PFSK-1 (cell line): ENCODE results near the gene DMWD.
A peak's percentile ranks its signal among the peaks of the same experiment; 100 is the strongest.

ENCODE experiments used
- FOXP2 ChIP-seq: optimal IDR thresholded peaks from 2 replicates; pipeline ENCODE3; 2011; ENCODE audit warnings: borderline replicate concordance, control low read depth, inconsistent platforms; ENCODE audit not compliant: insufficient read depth; ENCODE audit errors: extremely low read length, extremely low read depth
- POLR2AphosphoS5 ChIP-seq: IDR thresholded peaks from 2 replicates; pipeline ENCODE4 v1.6.1; 2012; ENCODE audit warnings: low read depth, mild to moderate bottlenecking, control low read depth, low read length, moderate library complexity
- REST ChIP-seq, 2 experiments: IDR thresholded peaks; 2 replicates each; pipeline versions ENCODE4 v1.6.1 to v1.8.0; 2011 to 2012; ENCODE audit warnings: low read depth in 2 of 2, low read length in 2 of 2, control low read depth in 1 of 2, inconsistent platforms in 1 of 2, mild to moderate bottlenecking in 1 of 2, moderate library complexity in 1 of 2; ENCODE audit not compliant: insufficient read depth in 1 of 2
- SIN3A ChIP-seq: IDR thresholded peaks from 2 replicates; pipeline ENCODE4 v1.6.1; 2012; ENCODE audit warnings: mild to moderate bottlenecking, low read length, moderate library complexity, borderline replicate concordance; ENCODE audit not compliant: insufficient read depth
- TAF1 ChIP-seq: IDR thresholded peaks from 2 replicates; pipeline ENCODE4 v1.6.1; 2012; ENCODE audit warnings: low read length, control low read depth, borderline replicate concordance; ENCODE audit not compliant: insufficient read depth

GRCh38 chr19:45767410-45767880 lies 25.2 kb downstream of the DMWD start:
- TF ChIP-seq POLR2AphosphoS5 (peak; percentile 66), TAF1 (peak; percentile 33; the same call in 1 of the 2 replicates), REST (IDR thresholded peaks at IDR 0.05; ENCODE audit: insufficient read depth in 1 of 2, low read depth in 2 of 2, low read length in 2 of 2) (no peak), SIN3A (peak; percentile 86; the same call in 1 of the 2 replicates), FOXP2 (no peak)
